Measurements from ENCODE around the gene GOLGA8B. TPM values are rescaled to one million over a fixed set of nuclear protein-coding genes. Genes with fewer than 3 reads are reported as not detected.
"Not testable (repeated sequence)": the region's sequence is repeated elsewhere in the genome, so short reads cannot be mapped to it uniquely, and the experiment has no call there.

GOLGA8B gene
- total and polyA plus RNA-seq, 4 donors, result 8.4 to 71.0 (median 22.9) TPM

GRCh38 chr15:34577658-34578282, 5.7 kb downstream of the GOLGA8B start:
- not testable (repeated sequence) for H3K27ac ChIP-seq (ENCODE audit: low read depth in 1 of 2, low read length in 2 of 2); H3K27me3 ChIP-seq (ENCODE audit: control insufficient read depth in 4 of 4, insufficient read depth in 4 of 4, low read length in 3 of 4); H3K4me3 ChIP-seq (ENCODE audit: low read depth in 1 of 3, low read length in 3 of 3); H3K36me3 ChIP-seq (ENCODE audit: control insufficient read depth in 4 of 4, insufficient read depth in 3 of 4, low read depth in 1 of 4, low read length in 3 of 4); H3K9ac ChIP-seq (ENCODE audit: low read depth in 1 of 2, low read length in 2 of 2); DNase-seq (ENCODE audit: low spot score); H3K9me3 ChIP-seq (ENCODE audit: control insufficient read depth in 4 of 4, low read length in 3 of 4)
- peaks cover 2 to 15% (median 11%) of the 10 kb centered on the region in 4 donors for H3K4me1 ChIP-seq (ENCODE audit: control insufficient read depth in 4 of 4, insufficient read depth in 4 of 4, low read length in 3 of 4)
- WGBS, result 93% methylated on average over 4 of the region's 4 CpGs

GRCh38 chr15:34575035-34575434, 8.4 kb downstream of the GOLGA8B start:
- not testable (repeated sequence) for H3K9me3 ChIP-seq (ENCODE audit: control insufficient read depth in 4 of 4, low read length in 3 of 4); H3K27me3 ChIP-seq (ENCODE audit: control insufficient read depth in 4 of 4, insufficient read depth in 4 of 4, low read length in 3 of 4); H3K4me3 ChIP-seq (ENCODE audit: low read depth in 1 of 3, low read length in 3 of 3); H3K27ac ChIP-seq (ENCODE audit: low read depth in 1 of 2, low read length in 2 of 2); H3K36me3 ChIP-seq (ENCODE audit: control insufficient read depth in 4 of 4, insufficient read depth in 3 of 4, low read depth in 1 of 4, low read length in 3 of 4); H3K4me1 ChIP-seq (ENCODE audit: control insufficient read depth in 4 of 4, insufficient read depth in 4 of 4, low read length in 3 of 4); DNase-seq (ENCODE audit: low spot score); H3K9ac ChIP-seq (ENCODE audit: low read depth in 1 of 2, low read length in 2 of 2)
- 96% methylated on average over 12 of the region's 12 CpGs for WGBS

GRCh38 chr15:34572921-34573320, 10.5 kb downstream of the GOLGA8B start:
- not testable (repeated sequence) for H3K27me3 ChIP-seq (ENCODE audit: control insufficient read depth in 4 of 4, insufficient read depth in 4 of 4, low read length in 3 of 4); DNase-seq (ENCODE audit: low spot score); H3K4me3 ChIP-seq (ENCODE audit: low read depth in 1 of 3, low read length in 3 of 3); H3K36me3 ChIP-seq (ENCODE audit: control insufficient read depth in 4 of 4, insufficient read depth in 3 of 4, low read depth in 1 of 4, low read length in 3 of 4); H3K9ac ChIP-seq (ENCODE audit: low read depth in 1 of 2, low read length in 2 of 2); H3K4me1 ChIP-seq (ENCODE audit: control insufficient read depth in 4 of 4, insufficient read depth in 4 of 4, low read length in 3 of 4); H3K9me3 ChIP-seq (ENCODE audit: control insufficient read depth in 4 of 4, low read length in 3 of 4); H3K27ac ChIP-seq (ENCODE audit: low read depth in 1 of 2, low read length in 2 of 2)
- WGBS, result 95% methylated on average over 6 of the region's 6 CpGs

GRCh38 chr15:34572019-34572641, 11.3 kb downstream of the GOLGA8B start:
- H3K4me3 ChIP-seq (ENCODE audit: low read depth in 1 of 3, low read length in 3 of 3); H3K4me1 ChIP-seq (ENCODE audit: control insufficient read depth in 4 of 4, insufficient read depth in 4 of 4, low read length in 3 of 4); H3K27ac ChIP-seq (ENCODE audit: low read depth in 1 of 2, low read length in 2 of 2); H3K36me3 ChIP-seq (ENCODE audit: control insufficient read depth in 4 of 4, insufficient read depth in 3 of 4, low read depth in 1 of 4, low read length in 3 of 4); DNase-seq (ENCODE audit: low spot score); H3K9me3 ChIP-seq (ENCODE audit: control insufficient read depth in 4 of 4, low read length in 3 of 4); H3K27me3 ChIP-seq (ENCODE audit: control insufficient read depth in 4 of 4, insufficient read depth in 4 of 4, low read length in 3 of 4); H3K9ac ChIP-seq (ENCODE audit: low read depth in 1 of 2, low read length in 2 of 2): not testable (repeated sequence)
- peak in 1 of 2 donors; percentile 34 for TF ChIP-seq HNF4A (conservative IDR thresholded peaks at IDR 0.05)
- 47% methylated on average over 13 of the region's 13 CpGs for WGBS

GRCh38 chr15:34569670-34570396, 13.6 kb downstream of the GOLGA8B start:
- not testable (repeated sequence) for H3K4me1 ChIP-seq (ENCODE audit: control insufficient read depth in 4 of 4, insufficient read depth in 4 of 4, low read length in 3 of 4); H3K9me3 ChIP-seq (ENCODE audit: control insufficient read depth in 4 of 4, low read length in 3 of 4); DNase-seq (ENCODE audit: low spot score); H3K9ac ChIP-seq (ENCODE audit: low read depth in 1 of 2, low read length in 2 of 2); H3K27ac ChIP-seq (ENCODE audit: low read depth in 1 of 2, low read length in 2 of 2); H3K27me3 ChIP-seq (ENCODE audit: control insufficient read depth in 4 of 4, insufficient read depth in 4 of 4, low read length in 3 of 4); H3K4me3 ChIP-seq (ENCODE audit: low read depth in 1 of 3, low read length in 3 of 3); H3K36me3 ChIP-seq (ENCODE audit: control insufficient read depth in 4 of 4, insufficient read depth in 3 of 4, low read depth in 1 of 4, low read length in 3 of 4)
- WGBS, result 90% methylated on average over 4 of the region's 4 CpGs

GRCh38 chr15:34567174-34567573, 16.3 kb downstream of the GOLGA8B start:
- H3K27ac ChIP-seq (ENCODE audit: low read depth in 1 of 2, low read length in 2 of 2); H3K27me3 ChIP-seq (ENCODE audit: control insufficient read depth in 4 of 4, insufficient read depth in 4 of 4, low read length in 3 of 4); H3K9me3 ChIP-seq (ENCODE audit: control insufficient read depth in 4 of 4, low read length in 3 of 4); H3K9ac ChIP-seq (ENCODE audit: low read depth in 1 of 2, low read length in 2 of 2); H3K36me3 ChIP-seq (ENCODE audit: control insufficient read depth in 4 of 4, insufficient read depth in 3 of 4, low read depth in 1 of 4, low read length in 3 of 4); DNase-seq (ENCODE audit: low spot score); H3K4me1 ChIP-seq (ENCODE audit: control insufficient read depth in 4 of 4, insufficient read depth in 4 of 4, low read length in 3 of 4); H3K4me3 ChIP-seq (ENCODE audit: low read depth in 1 of 3, low read length in 3 of 3): not testable (repeated sequence)
- WGBS, result 98% methylated on average over 6 of the region's 12 CpGs

GRCh38 chr15:34564711-34565110, 18.7 kb downstream of the GOLGA8B start:
- 83% methylated on average over 5 of the region's 5 CpGs for WGBS
- H3K9me3 ChIP-seq (ENCODE audit: control insufficient read depth in 4 of 4, low read length in 3 of 4), result not testable (repeated sequence)

GRCh38 chr15:34560814-34561213, 22.6 kb downstream of the GOLGA8B start:
- not testable (repeated sequence) for DNase-seq (ENCODE audit: low spot score); H3K27ac ChIP-seq (ENCODE audit: low read depth in 1 of 2, low read length in 2 of 2); H3K27me3 ChIP-seq (ENCODE audit: control insufficient read depth in 4 of 4, insufficient read depth in 4 of 4, low read length in 3 of 4); H3K4me1 ChIP-seq (ENCODE audit: control insufficient read depth in 4 of 4, insufficient read depth in 4 of 4, low read length in 3 of 4); H3K4me3 ChIP-seq (ENCODE audit: low read depth in 1 of 3, low read length in 3 of 3); H3K9me3 ChIP-seq (ENCODE audit: control insufficient read depth in 4 of 4, low read length in 3 of 4); H3K36me3 ChIP-seq (ENCODE audit: control insufficient read depth in 4 of 4, insufficient read depth in 3 of 4, low read depth in 1 of 4, low read length in 3 of 4); H3K9ac ChIP-seq (ENCODE audit: low read depth in 1 of 2, low read length in 2 of 2)
- 94% methylated on average over 3 of the region's 6 CpGs for WGBS

More at GRCh38 chr15:34564711-34565110, 18.7 kb downstream of the GOLGA8B start:
- DNase-seq (ENCODE audit: low spot score); H3K4me3 ChIP-seq (ENCODE audit: low read depth in 1 of 3, low read length in 3 of 3); H3K4me1 ChIP-seq (ENCODE audit: control insufficient read depth in 4 of 4, insufficient read depth in 4 of 4, low read length in 3 of 4); H3K27me3 ChIP-seq (ENCODE audit: control insufficient read depth in 4 of 4, insufficient read depth in 4 of 4, low read length in 3 of 4); H3K27ac ChIP-seq (ENCODE audit: low read depth in 1 of 2, low read length in 2 of 2); H3K36me3 ChIP-seq (ENCODE audit: control insufficient read depth in 4 of 4, insufficient read depth in 3 of 4, low read depth in 1 of 4, low read length in 3 of 4); H3K9ac ChIP-seq (ENCODE audit: low read depth in 1 of 2, low read length in 2 of 2): not testable (repeated sequence)

Data from liver (tissue), 9 donors.